Progenitor cell of endocrine pancreas (in vitro differentiated cells): ENCODE measurements around the gene TCP10L. TPM values are rescaled to one million over a fixed set of nuclear protein-coding genes. Genes with fewer than 3 reads are reported as not detected.
A peak's percentile ranks its signal among the peaks of the same experiment; 100 is the strongest.

Source experiments
- DNase-seq: peaks from one replicate; pipeline ENCODE4 v3.0.0; 2021; ENCODE audit warnings: low spot score; ENCODE audit not compliant: unreplicated experiment
- H3K27ac Mint-ChIP-seq: 2 replicates; pipeline ENCODE4 v1.8.0; 2021; ENCODE audit warnings: mild to moderate bottlenecking, moderate library complexity, mixed read lengths
- H3K27me3 Mint-ChIP-seq: 2 replicates; pipeline ENCODE4 v1.8.0; 2021; ENCODE audit warnings: mixed read lengths
- H3K36me3 Mint-ChIP-seq: 2 replicates; pipeline ENCODE4 v1.8.0; 2022; ENCODE audit warnings: mixed read lengths; ENCODE audit not compliant: insufficient read depth
- H3K4me1 Mint-ChIP-seq: 2 replicates; pipeline ENCODE4 v1.8.0; 2021; ENCODE audit warnings: low read depth, mixed read lengths
- H3K4me3 Mint-ChIP-seq: 2 replicates; pipeline ENCODE4 v1.8.0; 2021; ENCODE audit warnings: low read depth, mild to moderate bottlenecking, moderate library complexity, mixed read lengths
- H3K9me3 Mint-ChIP-seq: 2 replicates; pipeline ENCODE4 v1.8.0; 2021; ENCODE audit warnings: low read depth, mixed read lengths
- total RNA-seq: library from RNA; stranded (reverse); gene quantifications from 2 replicates; pipeline ENCODE4 v1.2.1, GENCODE V29; 2021
- TF ChIP-seq, protein P1 (sequence below): fragments of 200-600 bp; sonication (generic); IDR thresholded peaks from one replicate; pipeline ENCODE4 v1.5.0; 2021; ENCODE audit warnings: antibody characterized with exemption, mild to moderate bottlenecking; ENCODE audit not compliant: unreplicated experiment

TCP10L gene
- total RNA-seq, 1 donor from 2014 or later: 3.2 TPM

- Mint-ChIP-seq H3K4me3 (peak overlapping the region; percentile 86), H3K27ac (no peak overlapping the region), H3K4me1 (peaks cover 6% of the 10 kb centered on the region), H3K36me3 (peaks cover 8% of the 10 kb centered on the region), H3K9me3 (peaks cover 7% of the 10 kb centered on the region), H3K27me3 (no peaks in the 10 kb centered on the region)
- no peak for DNase-seq
- TF ChIP-seq, protein P1, sequence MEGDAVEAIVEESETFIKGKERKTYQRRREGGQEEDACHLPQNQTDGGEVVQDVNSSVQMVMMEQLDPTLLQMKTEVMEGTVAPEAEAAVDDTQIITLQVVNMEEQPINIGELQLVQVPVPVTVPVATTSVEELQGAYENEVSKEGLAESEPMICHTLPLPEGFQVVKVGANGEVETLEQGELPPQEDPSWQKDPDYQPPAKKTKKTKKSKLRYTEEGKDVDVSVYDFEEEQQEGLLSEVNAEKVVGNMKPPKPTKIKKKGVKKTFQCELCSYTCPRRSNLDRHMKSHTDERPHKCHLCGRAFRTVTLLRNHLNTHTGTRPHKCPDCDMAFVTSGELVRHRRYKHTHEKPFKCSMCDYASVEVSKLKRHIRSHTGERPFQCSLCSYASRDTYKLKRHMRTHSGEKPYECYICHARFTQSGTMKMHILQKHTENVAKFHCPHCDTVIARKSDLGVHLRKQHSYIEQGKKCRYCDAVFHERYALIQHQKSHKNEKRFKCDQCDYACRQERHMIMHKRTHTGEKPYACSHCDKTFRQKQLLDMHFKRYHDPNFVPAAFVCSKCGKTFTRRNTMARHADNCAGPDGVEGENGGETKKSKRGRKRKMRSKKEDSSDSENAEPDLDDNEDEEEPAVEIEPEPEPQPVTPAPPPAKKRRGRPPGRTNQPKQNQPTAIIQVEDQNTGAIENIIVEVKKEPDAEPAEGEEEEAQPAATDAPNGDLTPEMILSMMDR: no peak
Measured at GRCh38 chr21:32570456-32570855, 14.9 kb downstream of the TCP10L start.

DNA sequence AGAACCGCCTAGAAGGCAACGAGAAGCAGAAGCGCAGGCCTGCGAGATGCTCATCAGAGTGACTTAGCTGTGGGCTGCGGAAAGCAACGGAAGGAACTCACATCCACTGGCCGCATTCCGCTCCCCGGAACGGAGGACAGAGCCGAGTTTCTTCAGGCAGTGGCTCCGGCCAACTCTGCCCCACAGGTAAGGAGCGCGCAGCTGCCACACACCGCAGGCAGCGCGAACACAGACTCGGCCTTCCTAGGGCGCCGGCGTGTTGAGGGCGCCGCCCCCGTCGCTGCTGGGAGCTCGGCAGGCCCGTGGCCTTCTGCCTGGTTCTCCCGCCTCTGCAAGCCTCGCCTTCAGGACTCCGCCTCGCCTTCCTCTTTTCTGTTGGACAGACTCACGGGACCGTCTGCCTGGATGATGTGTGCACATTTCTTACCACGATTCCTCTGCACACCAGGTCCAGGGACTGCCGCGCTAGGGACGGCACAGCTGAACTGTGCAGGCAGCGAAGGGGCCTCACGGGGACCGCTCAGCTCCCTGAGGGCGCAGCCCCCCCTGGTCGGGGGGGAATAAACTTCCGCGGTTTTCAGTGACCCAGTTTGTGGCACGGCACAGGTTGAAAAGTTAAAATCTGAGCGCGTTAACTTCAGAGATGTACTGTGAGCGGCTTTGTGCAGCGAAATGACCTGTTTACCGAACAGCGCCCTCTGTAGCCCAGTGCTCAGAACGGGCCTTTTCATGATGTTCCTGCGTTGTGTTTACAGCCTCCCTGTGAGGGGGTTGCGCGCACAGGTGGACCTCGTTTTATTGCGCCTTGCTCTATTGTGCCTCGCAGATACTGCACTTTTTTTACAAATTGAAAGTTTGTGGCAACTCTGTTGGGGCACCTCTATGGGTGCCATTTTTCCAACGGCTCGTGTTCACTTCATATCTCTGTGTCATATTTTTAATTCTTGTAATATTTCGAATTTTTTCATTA, 15.8 kb downstream of the TCP10L start:
- H3K4me1 Mint-ChIP-seq: peaks cover 6% of the 10 kb centered on the region
- H3K9me3 Mint-ChIP-seq: peaks cover 16% of the 10 kb centered on the region
- peaks cover 17% of the 10 kb centered on the region for H3K36me3 Mint-ChIP-seq
- H3K27ac Mint-ChIP-seq: peak overlapping the region; percentile 93
- TF ChIP-seq, protein P1: peak; percentile 90
- H3K27me3 Mint-ChIP-seq: no peaks in the 10 kb centered on the region
- peak; percentile 76 for DNase-seq
- H3K4me3 Mint-ChIP-seq: peak overlapping the region; percentile 86

GRCh38 chr21:32567626-32568025, 17.7 kb downstream of the TCP10L start:
- Mint-ChIP-seq H3K27me3 (no peaks in the 10 kb centered on the region), H3K4me3 (no peak overlapping the region), H3K27ac (no peak overlapping the region), H3K36me3 (peaks cover 21% of the 10 kb centered on the region), H3K9me3 (peaks cover 19% of the 10 kb centered on the region), H3K4me1 (peaks cover 6% of the 10 kb centered on the region)
- no peak for DNase-seq
- TF ChIP-seq, protein P1: no peak

DNA sequence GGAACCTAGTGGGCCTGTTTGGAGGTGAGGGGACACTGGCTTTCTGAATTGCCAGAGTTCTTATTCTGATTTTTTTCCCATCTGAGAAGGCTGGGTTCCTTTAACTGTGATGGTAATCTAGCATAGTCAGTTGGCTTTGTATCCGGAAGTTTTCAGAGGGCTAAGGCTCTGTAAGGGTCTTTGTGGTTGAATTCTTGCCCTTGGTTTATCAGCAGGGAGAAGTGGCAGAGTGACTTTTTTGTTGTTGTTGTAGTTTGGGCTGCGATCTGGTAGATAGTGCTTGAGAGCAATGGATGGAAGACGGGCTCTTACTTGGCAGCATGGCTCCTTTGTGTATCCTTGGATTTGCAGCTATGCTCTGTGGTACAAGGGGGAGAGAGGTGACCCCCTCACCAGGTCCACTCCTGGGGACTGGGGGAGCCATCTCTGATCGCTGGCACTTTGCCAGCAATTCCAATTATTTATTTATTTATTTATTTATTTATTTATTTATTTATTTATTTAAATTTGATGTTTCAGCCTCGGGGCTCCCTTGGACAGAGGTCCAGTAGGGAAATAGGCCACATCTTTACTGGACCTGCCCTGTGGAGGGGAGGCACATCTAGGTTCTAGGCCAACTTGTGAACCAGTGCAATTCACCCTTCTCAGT, 18.5 kb downstream of the TCP10L start:
- H3K4me1 Mint-ChIP-seq: peaks cover 6% of the 10 kb centered on the region
- no peak overlapping the region for H3K27ac Mint-ChIP-seq
- peaks cover 19% of the 10 kb centered on the region for H3K9me3 Mint-ChIP-seq
- peaks cover 21% of the 10 kb centered on the region for H3K36me3 Mint-ChIP-seq
- no peak overlapping the region for H3K4me3 Mint-ChIP-seq
- H3K27me3 Mint-ChIP-seq: no peaks in the 10 kb centered on the region
- TF ChIP-seq, protein P1: no peak
- DNase-seq: no peak

DNA sequence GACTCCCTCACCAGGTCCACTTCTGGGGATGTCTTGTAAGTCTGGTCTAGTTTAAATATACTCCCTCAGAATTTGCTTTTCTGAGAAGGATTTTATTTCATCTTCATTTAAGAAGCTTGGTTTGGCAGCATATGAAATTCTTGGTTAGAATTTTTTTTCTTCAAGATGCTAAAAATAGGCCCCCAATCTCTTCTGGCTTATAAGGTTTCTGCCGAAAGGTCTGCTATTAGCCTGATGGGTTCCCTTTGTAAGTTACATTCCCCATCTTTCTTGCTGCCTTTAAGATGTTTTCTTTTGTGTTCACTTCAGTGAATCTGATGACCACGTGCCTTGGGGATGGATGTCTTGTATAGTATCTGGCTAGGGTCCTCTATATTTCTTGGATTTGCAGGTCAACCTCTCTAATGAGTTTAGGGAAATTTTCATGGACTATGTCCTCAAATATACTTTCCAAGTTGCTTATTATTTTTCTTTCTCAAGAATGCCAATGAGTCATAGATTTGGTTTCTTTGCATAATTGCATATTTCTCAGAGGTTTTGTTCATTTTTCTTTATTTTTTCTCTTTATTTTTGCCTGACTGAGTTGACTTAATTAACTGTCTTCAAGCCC, 19.4 kb downstream of the TCP10L start:
- TF ChIP-seq, protein P1: no peak
- peaks cover 21% of the 10 kb centered on the region for H3K36me3 Mint-ChIP-seq
- H3K9me3 Mint-ChIP-seq: peaks cover 19% of the 10 kb centered on the region
- H3K4me1 Mint-ChIP-seq: peaks cover 7% of the 10 kb centered on the region
- H3K27ac Mint-ChIP-seq: no peak overlapping the region
- no peak for DNase-seq
- H3K27me3 Mint-ChIP-seq: no peaks in the 10 kb centered on the region
- H3K4me3 Mint-ChIP-seq: no peak overlapping the region
